ENCODE data around the gene WFIKKN2. TPM values are rescaled to one million over a fixed set of nuclear protein-coding genes. Genes with fewer than 3 reads are reported as not detected.

WFIKKN2 gene
- total RNA-seq, 1 experiment from 2014 or later: 0.05 TPM

DNA sequence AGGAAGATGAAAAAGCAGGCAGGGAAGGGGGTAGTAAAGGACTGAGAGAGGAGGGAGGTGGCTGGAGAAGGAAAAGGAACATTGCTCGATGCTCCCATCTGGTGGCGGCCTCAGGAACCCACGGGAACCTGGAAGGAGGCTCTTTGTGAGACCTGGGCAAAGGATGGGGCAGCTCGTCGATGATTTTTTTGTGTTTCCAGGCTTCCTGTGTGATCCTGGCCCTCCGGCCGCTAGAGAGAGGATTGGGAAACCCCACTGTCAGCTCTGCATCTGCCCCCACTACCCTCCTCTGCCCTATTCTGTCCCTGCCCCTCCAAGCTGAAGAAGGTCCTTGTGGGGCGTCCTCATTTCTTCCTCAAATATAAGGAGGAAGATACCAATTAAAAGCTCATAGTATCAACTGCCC, 6.6 kb downstream of the WFIKKN2 start (continued):
- TF ChIP-seq ELF1 (IDR thresholded peaks at IDR 0.05; ENCODE audit: borderline replicate concordance, low read depth) (no peak), JUND (IDR thresholded peaks at IDR 0.05) (no peak), CEBPB (IDR thresholded peaks at IDR 0.05; ENCODE audit: low read depth) (no peak)

DNA sequence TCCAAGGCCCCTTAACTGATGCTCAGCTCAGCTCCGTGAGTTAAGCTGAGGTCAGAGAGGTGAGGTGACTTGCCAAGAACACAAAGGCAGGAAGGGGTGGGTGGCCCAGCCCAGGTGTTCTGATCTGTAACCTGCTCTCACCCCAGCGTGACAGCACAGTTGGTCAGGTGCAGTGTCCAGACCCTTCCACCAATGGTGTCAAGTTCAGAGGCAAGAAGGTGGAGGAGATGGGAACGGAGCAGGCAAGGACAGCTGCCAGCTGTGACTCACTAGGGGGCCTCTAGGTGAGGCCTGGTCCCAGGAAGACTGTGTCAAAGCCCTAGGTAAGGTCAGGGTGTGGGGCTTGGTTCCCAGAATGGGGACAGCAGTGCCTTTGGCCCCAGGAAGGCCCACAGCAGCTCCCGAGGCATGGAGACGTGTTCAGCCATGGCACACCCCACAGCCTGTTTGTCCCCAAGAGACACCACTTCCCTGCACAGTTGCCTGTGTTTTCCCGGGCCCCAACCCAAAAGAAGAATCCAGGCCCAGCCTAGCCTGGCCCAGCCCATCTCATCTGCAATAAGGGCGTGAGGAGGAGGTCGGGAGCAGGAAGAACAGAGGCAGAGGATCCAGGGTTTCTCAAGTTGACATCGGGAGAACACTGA, 7.2 kb downstream of the WFIKKN2 start:
- Histone ChIP-seq H3K4me3 (replicated peaks in 1 of 2; ENCODE audit: low read depth in 1 of 2, low read length in 2 of 2) (no peak overlapping the region), H3K4me2 (ENCODE audit: low read length) (no peak overlapping the region), H3K4me1 (ENCODE audit: control insufficient read depth in 1 of 2, insufficient read depth in 2 of 2, low read length in 2 of 2) (peaks cover 0 to 22% of the 10 kb centered on the region in 2 experiments; a peak in 2 of 4 replicates), H3K9me2 (ENCODE audit: insufficient read depth) (no peaks in the 10 kb centered on the region), H3K27ac (ENCODE audit: low read depth, low read length) (no peak overlapping the region), H2AFZ (ENCODE audit: low read depth, low read length, poor library complexity, severe bottlenecking) (no peak overlapping the region), H3K9me3 (ENCODE audit: control insufficient read depth in 1 of 2, insufficient read depth in 1 of 2, low read depth in 1 of 2, low read length in 2 of 2) (no peaks in the 10 kb centered on the region), H3K79me2 (ENCODE audit: insufficient read depth, low read length) (no peaks in the 10 kb centered on the region), H3K27me3 (ENCODE audit: insufficient read depth, low read length) (no peaks in the 10 kb centered on the region), H3K9ac (ENCODE audit: low read length) (no peak overlapping the region), H4K20me1 (ENCODE audit: insufficient read depth) (no peaks in the 10 kb centered on the region), H3K36me3 (ENCODE audit: control insufficient read depth in 1 of 2, insufficient read depth in 2 of 2, low read length in 2 of 2) (no peaks in the 10 kb centered on the region)
- no TSS peak for BruUV-seq (replicated peaks)
- ATAC-seq (no peak; the same call in 1 of the 2 replicates), DNase-seq (ENCODE audit: low read depth, low spot score) (no peak)
- RAD21 ChIA-PET (ENCODE audit: low non-redundant PET in 1 of 2, low total read pairs in 2 of 2, uncharacterized antibody in 2 of 2, unreplicated experiment in 2 of 2): interaction anchor here (0.6 to 2.6 kb wide), 7 partner anchors 9 to 518 kb away, joined by 3 to 19 read pairs (median 3); no protein-coding TSS in a partner anchor
- TF ChIP-seq REST (IDR thresholded peaks at IDR 0.05; ENCODE audit: low read depth) (no peak), ZFX (IDR thresholded peaks at IDR 0.05) (no peak), ZNF274 (IDR thresholded peaks at IDR 0.05; ENCODE audit: low read depth, low read length) (no peak), MAX (IDR thresholded peaks at IDR 0.05) (no peak), RAD21 (IDR thresholded peaks at IDR 0.05; ENCODE audit: low read depth) (no peak), SP1 (IDR thresholded peaks at IDR 0.05; ENCODE audit: low read depth) (no peak), TCF7L2 (IDR thresholded peaks at IDR 0.05; ENCODE audit: borderline replicate concordance, extremely low read depth, insufficient read depth, insufficient read length) (no peak), CBX3 (IDR thresholded peaks at IDR 0.05; ENCODE audit: low read depth) (no peak), POLR2A (IDR thresholded peaks at IDR 0.05; ENCODE audit: borderline replicate concordance, extremely low read depth, insufficient read depth, insufficient read length) (no peak), YY1 (IDR thresholded peaks at IDR 0.05; ENCODE audit: extremely low read depth, insufficient replicate concordance, low read depth, low read length) (no peak), ELF1 (IDR thresholded peaks at IDR 0.05; ENCODE audit: borderline replicate concordance, low read depth) (no peak), SIN3A (IDR thresholded peaks at IDR 0.05; ENCODE audit: low read depth) (no peak), EGR1 (IDR thresholded peaks at IDR 0.05; ENCODE audit: low read depth) (no peak), POLR2AphosphoS5 (IDR thresholded peaks at IDR 0.05; ENCODE audit: low read depth, low read length) (no peak), JUND (IDR thresholded peaks at IDR 0.05) (no peak), FOSL1 (IDR thresholded peaks at IDR 0.05; ENCODE audit: low read depth) (no peak), SRF (IDR thresholded peaks at IDR 0.05; ENCODE audit: low read depth) (no peak), CEBPB (IDR thresholded peaks at IDR 0.05; ENCODE audit: low read depth) (no peak)
- TF ChIP-seq, protein P1, sequence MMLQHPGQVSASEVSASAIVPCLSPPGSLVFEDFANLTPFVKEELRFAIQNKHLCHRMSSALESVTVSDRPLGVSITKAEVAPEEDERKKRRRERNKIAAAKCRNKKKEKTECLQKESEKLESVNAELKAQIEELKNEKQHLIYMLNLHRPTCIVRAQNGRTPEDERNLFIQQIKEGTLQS (IDR thresholded peaks at IDR 0.05): no peak
- POLR2A ChIA-PET: interaction anchor here (1.2 to 1.8 kb wide), 4 partner anchors 18 to 59 kb away, joined by 3 to 12 read pairs (median 6); partner anchors contain the start of gene TOB1
- intact Hi-C loops (cut with micrococcal nuclease): loop anchor here (1.0 to 5.0 kb wide), 3 partner anchors 59 to 360 kb away; partner anchors contain the start of gene ANKRD40
- CTCF ChIA-PET: interaction anchor here (0.6 to 6.8 kb wide), 20 partner anchors 10 to 481 kb away, joined by 3 to 127 read pairs (median 4); partner anchors contain the start of genes NME1 and TOB1
